GM19455 (cell line): Measurements from ENCODE around the gene RPS21.
A peak's percentile ranks its signal among the peaks of the same experiment; 100 is the strongest.

ENCODE experiments used
- ATAC-seq: cut with Tn5 transposase; IDR thresholded peaks from one replicate; pipeline ENCODE4 v1.9.1; 2021; ENCODE audit not compliant: unreplicated experiment

Gene RPS21

DNA sequence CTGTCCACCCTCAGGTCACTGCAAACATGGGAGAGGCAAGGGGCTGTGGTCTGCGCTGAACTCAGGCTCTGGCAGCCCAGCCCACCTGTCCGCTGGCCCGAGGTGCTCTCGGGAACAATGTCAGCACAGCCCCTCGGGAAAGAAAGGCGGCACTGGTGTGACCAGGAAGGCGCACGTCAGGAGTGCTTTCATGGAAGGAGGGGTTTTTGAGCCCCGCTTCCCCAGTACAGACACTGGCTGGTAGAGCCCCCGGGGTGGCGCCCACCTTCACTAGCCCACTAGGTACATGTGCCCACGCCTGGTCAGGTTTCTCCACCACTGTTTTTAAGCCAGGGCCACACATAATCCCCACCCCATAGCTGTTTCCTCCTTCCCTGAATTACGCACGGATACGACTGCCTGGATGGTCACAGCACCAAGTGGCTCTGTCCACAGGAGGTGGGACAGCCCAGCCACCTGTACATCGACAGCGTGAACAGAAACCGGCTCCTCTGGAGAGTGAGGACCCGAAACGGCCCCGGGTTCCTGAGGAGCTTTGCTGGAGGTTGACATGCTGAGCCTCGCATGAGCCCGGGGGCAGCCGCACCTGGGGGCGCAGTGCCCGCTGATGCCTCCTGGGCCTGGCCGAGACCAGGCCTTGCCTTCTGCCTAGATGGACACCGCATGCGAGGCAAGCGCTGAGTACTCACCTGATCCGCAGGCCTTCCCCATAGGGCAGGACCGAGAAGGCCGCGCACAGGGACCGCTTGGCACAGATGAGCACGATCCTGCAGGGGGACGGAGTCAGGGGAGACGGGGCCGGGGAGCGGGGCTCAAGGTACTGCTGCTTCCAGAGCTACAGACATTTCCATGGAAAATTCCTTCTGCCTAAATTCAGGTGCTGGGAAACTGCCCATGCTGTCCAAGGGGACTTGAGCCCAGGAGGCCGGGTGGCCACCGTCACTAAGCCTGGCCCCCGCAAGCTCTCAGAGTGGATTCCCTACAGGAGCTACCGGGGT is 7.6 kb downstream of the RPS21 start:
- no peak for ATAC-seq

DNA sequence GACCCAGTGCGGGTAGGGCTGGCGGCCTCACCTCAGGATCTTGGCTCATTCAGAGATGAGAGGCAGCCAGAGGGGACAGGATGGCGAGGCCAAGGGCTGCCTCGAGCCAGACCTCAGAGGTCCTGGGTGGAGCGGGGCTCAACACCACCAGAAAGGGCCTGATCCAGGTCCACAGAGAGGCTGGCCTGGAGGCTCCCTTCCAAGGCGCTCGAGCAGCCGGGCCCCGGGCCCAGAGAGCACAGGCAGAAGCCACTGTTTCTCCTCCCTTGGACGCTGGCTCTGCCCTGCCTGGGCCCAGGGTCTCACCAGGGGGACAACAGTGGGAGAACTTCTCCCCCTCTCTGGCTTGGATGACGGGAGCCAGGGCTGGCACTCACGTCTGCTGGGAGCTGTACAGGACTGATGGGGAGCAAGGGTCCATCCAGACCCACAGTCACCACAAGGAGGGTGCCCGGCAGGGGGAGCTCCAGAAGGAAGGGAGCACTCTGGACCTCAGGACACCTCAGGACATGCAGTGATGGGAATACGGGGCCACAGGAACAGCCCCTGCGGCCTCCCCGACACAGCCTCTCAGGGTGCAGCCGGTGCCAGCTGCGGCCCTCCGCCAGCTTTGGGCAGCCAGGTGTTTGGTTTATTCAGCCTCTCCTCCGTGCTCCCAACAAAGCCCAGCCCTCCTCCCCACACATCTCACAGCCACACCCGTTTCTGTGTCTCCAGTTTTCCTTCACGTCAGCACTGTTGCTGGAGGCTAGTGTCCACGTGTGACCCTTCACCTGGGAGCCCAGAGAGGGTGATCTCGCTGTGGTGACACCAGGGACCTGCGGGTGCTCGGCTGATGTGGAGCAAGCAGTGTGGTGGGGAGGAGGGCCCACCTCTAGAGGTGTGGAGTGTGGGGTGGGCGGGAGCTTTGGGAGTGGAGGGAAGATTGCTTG is 8.7 kb downstream of the RPS21 start:
- no peak for ATAC-seq

DNA sequence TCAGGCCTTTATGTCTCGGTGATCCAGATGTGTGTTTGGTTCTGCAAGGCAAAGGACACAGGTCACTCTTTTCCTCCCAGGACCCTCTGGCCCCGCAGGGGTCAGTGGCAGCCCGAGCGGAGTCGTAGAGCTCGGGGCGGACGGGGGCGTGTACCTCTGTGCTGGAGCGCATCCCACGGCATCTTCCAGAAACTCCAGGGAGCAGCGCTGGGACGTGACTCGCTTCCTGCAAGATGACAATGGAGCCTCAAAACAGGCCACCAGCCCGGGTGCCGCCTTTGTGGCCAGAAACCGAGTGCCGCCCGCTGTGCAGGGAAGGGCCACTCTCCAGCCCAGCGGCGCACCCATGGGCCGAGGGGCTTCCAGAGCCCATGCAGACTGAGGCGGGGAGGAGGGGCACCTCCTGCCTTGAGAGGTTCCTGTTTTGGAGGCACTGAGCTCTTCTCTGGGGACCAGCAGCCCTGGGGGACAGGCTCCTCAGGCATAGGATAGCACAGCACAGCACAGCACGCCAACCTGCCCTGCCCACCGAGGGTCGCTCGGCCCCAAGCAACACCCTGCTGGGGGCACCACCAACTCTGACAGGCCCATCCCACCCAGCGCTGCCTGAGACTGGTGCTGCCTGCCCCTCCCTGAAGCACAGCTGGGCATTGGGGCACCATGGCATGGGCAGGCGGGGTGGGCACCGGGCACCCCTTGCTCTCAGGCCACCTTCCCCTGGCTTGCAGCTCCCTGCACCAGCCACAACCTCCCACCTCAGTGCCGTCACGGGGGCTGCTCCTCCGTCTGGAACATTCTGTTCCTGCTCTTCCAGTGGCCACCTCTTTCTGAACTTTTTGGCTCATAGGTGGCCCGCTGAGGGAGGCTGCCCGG is 9.7 kb downstream of the RPS21 start:
- ATAC-seq, result no peak

DNA sequence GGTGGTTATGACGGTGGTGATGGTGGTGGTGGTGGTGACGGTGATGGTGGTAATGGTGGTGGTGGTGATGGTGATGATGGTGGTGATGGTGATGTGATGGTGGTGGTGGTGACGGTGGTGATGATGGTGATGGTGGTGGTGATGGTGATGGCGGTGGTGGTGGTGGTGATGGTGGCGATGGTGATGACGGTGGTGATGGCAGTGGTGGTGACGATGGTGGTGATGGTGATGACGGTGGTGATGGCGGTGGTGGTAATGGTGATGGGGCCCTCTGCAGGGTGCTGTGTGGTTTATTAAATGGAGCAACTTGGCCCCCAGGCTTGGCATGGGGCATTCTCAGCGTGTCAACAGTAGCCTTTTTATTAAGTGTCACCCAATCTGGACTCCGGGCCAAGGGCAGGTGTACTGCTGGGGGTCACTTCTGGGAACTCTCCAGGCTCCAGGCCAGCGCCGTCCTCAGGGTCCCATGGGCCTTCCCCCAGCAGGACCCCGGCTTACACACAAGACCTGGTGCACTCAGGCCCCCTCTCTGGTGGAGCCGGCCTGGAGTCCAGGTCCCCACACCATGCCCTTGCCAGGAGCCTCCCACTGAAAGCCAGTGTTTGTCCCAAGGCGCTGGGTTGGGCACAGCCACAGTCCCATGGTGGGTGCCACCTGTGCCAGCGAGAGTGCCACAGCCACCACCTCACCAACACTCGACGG is 11.4 kb downstream of the RPS21 start:
- ATAC-seq, result no peak

DNA sequence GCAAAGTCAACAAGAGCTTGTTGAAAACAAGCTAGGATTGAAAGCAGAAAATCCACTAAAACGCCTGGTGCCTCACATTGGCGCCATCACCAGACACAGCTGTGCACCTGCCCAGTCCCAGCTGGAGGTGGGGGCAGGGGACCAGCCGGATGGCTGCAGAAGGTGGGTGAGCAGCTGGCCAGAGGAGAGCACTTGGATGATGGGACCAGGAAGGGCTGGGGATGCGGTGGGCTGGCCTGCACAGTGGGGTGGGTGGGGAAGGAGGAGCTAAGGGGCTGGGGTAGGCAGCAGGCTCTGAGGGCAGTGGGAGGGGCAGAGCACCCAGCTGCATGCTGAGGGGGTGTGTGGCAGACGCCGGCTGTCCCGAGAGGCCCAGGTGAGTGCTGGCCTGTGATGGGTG is 13.1 kb downstream of the RPS21 start:
- no peak for ATAC-seq

DNA sequence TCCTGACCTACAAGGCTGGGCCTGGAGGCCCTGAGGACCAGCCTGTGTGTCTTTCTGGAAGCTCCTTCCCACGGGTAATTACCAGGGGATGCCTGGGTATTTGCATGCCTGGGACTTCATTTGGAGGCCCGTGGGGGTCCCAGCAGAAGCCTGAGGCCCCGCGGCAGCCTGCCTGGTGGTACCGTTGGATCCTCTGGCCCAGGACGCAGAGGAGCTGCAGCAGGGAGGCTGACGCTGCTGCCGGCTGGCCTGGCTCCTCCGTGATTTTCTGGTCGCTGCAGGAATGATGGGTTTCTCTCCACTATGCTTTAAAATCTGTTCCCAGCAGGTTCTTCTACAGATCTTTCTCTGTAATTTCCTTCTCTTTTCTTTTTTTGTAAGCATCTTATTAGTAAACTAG is 13.6 kb downstream of the RPS21 start:
- no peak for ATAC-seq

DNA sequence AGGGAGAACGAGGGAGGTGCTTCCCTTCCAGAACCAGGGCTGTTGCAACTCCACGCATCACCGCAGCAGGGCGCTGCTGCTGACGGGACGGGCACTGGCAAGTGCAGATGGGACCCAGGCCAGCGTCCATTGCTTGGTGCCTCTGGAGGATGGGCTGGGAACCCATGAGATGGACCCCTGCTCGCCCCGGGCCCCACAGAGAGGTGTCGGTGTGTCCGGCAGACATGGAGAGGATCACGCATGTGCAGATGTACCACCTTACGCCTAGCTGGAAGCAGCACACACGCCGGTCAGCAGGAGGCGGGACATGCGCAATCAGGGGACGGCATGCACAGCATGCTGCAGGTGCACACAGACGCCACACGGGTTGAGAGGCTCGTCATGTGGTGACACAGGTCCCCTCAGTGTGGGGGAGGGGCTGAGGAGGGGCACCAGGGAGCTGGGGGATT is 14.5 kb downstream of the RPS21 start:
- ATAC-seq, result no peak

DNA sequence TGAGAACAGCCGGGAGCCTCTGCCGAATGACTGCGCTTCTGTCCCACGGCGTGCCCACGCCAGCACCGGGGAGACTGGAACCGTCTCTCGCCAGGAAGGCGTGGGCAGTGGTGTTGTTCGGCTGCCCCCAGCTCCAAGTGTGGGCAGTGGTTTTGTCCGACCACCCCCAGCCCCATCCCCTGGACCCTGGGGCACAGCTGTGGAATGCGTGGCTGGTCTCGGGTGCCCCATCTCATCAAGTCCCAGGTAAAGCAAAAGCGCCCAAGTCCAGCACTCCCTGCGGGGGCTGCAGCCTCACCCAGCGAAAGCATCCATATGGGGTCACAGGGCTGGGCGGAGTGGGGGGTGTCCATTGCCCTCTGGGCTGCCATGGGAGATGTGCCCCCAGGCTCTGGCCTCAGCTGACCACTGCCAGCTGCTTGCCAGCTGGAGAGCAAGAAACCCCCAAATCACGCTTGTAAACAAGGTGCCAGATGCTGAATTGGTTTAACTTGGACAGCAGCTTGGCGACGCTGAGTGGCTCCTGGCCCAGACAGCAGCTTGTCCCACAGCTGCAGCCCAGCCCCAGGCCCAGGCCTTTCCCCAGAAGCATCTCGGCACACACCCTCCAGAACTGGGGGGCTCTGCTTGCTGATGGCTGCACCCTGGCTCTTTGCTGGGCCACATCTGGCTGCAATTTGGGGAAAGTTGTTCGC is 15.7 kb downstream of the RPS21 start:
- no peak for ATAC-seq

DNA sequence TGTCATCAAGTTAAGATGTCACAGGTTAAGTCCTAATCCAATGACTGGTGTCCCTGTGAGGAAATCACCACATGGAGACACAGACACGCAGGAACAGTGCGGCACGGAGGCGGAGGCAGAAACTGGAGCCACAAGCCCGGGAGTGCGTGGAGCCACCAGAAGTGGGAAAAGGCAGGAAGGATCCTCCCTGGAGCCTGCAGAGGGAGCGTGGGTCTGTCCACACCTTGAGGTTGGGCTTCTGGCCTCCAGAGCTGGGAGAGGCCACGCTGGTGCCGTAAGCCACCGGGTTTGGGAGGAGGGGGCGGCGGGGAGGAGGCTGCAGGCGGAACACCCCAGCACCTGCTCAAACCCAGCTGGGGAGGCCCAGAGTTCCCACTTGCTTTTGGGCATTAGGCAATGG is 16.4 kb downstream of the RPS21 start:
- no peak for ATAC-seq

DNA sequence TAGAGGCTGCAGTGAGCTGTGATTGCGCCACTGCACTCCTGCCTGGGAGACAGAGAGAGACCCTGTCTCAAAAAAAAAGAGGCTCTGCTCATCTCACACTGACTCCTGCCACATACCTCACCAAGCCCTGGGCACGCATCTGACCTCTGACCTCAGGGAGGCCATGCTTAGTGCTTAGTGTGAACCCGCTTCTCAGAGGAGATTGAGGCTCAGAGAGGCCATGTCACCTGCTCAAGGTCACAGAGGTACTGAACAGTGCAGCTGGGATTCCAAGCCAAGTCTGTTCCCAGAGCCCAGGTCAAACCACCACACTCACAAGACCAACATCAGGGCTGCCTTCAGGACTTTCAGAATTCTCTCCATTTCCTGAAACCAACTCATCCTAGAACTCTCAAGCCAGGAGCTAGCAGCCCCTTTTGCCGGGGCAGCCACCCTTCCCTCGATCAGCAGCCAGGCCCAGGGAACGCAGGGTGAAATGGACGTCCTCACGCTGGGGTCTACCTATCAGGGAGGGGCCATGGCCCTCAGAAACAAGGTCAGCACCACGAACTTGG is 17.3 kb downstream of the RPS21 start:
- no peak for ATAC-seq

DNA sequence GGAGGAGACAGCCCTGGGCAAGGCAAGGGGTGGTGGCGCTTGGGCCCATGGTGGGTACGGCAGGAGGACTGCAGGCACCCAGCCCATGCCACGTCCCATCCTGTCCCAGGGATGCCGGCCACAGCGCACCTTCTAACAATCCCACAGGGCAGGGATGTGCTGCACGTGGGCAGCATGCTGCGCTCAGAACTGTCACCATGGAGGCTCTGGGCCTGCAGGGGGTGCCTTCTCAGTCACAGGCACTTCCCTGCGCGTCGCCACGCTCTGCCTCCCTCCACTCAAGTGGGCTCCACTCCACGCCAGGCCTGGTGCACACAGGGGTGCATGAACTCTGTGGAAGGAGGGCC is 17.8 kb downstream of the RPS21 start:
- ATAC-seq, result no peak

DNA sequence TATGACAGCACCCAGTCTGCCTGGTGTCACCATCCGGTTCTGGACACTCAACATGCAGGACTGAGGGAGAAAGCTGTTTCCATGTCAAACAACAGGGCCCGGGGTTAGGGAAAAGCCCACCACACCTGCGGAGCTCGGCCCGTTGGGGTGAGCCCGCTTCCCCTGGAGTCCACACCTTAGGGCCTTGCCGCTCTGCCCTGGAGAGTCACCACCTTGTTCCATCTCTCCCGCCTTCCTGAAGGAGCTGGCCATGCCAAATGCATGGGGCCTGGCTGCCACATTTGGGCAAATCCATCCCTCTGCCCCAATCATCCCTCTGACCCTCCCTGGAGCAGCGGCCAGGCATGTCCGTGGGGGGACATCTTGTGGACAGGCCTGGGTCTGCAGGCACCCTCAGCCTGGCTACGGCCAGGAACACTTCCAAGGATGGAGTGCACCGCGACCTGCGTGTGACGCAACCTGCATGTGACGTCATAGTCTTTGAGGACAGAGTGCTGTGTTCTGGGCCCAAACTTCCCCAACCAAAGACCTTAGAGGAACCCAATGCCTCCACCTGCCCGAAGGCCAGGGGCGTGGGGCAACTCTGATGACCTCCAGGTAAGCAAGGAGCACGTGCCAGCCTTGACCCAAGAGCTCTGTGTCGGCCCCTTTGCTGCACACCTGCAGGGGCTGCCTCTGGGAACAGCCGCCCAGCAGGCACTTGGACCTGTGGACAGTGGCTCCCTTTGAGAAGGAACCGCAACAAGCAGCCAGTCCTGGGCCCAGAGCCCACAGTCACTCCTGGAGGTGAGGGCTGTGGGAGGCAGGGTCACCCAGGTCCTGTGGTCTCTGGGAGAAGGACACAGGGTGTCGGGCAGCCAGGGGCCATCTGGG is 18.4 kb downstream of the RPS21 start:
- ATAC-seq, result no peak

DNA sequence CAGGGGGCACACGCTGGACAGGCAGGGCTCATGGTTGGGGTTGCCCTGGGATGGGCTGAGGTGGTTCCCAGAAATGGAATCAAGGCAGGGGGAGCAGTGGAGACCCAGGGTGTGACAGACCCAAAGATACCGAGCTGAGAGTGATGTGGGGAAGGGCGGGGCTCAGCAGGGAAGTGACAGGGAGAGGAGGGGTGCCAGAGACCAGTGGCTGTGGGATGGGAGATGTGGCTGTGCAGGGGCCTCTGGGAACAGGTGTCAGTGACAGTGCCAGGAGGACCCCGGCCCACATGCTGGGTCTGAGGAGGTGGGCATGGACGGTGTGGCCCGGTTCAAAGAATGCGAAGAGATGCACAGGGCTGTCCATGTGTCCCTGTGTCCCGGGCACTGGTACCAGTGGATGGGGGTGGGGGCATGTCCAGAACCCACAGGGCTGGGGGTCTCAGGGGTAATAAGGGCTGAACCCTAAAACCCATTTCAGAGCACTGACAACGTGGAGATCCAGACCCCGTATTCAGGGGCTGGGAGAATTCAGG is 19.1 kb downstream of the RPS21 start:
- ATAC-seq, result no peak

DNA sequence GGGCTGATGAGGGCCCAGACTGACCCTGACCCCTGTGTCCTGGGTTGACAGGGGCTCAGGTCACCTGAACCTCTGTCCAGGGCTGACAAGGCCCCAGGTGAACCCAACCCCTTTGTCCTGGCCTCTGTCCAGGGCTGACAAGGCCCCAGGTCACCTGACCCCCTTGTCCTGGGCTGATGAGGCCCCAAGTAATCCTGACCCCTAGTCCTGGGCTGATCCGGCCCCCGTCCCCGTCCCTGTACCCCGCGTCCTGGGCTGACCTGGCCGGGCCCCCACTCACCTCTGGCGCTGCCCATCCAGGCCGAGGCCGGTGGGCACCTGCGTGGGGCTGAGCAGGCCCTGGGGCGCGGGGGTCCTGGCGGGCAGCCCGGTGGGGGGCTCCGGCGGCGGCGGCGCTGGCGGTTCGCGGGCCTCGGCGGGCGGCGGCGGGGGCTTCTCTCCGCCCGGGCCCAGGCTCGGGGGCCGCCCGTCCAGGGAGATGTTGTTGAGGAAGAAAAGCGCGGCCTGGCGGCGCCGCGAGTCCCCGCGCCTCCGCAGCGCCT is 19.8 kb downstream of the RPS21 start:
- ATAC-seq, result peak; percentile 7

DNA sequence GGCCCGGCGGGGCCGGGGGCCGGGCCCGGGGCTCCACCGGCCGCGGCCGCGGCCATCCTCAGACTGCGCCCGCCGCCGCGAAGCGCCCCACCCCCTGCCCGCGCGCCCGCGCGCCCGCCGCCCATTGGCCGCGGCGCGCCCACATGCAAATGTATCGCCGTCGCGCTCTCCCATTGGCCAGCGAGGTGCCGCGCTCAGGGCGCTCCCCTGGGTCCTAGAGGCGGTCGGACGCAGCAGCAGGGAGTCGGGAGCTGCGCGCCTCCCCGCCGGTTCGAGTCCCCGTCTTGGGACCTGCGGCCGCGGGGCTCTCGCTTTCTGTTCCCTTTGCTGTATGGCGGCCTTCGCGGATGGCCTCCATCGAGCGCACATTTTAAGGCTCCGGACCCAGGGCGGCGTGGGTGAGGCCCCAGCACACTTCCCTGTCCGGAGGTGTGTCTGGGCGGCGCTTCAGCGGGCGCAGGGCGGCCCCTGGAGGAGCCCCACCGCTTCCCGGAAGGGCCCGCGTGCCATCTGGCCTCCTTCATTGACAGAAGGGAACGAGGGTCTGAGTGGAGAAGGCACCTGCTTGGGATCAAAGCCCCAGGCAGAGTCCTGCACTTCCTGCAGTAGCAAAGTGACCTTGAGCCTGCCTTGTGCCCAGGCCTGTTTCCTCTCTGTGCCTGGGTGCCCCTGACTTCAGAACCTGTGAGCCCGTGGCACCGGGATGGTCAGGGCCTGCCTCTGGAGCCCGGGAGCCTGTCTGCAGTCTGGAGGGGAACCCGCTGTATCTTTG is 20.5 kb downstream of the RPS21 start, which contains the start of gene CABLES2:
TSS of gene CABLES2 (minus strand) at position 65 of the 772 bp plus-strand sequence. CDS start at position 56, 9 bp downstream.
- peak; percentile 85 for ATAC-seq

DNA sequence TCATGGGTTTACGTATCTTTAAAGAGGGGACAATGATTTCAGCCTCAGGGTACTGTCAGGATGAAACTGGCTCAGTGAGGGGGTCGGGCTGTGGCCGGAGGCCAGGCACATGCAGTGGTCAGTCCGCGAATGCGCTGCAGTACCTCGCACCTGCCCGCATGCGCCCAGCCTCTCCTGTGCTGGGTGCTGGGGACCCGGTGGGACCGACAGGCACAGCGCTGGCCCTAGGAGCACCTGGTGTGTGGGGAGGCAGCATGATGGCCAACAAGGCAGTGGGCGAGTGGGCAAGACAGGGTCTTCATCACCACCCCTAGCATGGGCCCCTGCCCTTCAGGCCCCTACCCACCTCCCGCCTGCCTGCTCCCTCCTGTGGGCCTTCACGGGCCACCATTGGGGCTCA is 21.2 kb downstream of the RPS21 start:
- ATAC-seq, result no peak

DNA sequence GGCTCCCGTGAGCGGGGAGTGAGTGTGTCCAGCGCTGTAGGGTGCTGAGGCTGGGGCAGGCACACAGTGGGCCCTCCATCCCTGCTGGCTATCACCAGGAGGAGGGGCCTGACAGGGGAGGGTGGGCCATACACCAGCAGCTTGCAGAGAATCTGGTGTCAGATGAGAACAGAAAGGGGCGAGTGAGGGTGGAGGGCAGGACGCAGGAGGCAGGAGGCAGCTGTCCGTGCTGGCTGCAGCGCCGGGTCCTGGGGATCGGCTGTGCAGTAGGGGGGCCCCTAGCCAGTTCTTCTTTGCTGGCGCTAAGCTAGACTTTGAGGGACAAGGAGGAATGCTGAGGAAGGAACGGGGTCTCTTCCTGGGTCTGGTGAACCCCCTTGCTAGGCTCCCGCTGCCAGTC is 21.7 kb downstream of the RPS21 start:
- ATAC-seq, result no peak
